ENCODE data around the gene GALK1. TPM values are rescaled to one million over a fixed set of nuclear protein-coding genes. Genes with fewer than 3 reads are reported as not detected.
A peak's percentile ranks its signal among the peaks of the same experiment; 100 is the strongest.

The GALK1 gene
- total and polyA plus RNA-seq, 9 of the 15 experiments (the other 6 are each of a cell fraction or from before 2014, with no cell fraction given), result 0.45 to 51.6 (median 17.4) TPM

GRCh38 chr17:75754378-75755204, 10.4 kb downstream of the GALK1 start (continued):
- TF ChIP-seq USF2 (CRISPR knock-in tag; IDR thresholded peaks at IDR 0.05) (no peak), FOXK1 (CRISPR knock-in tag; IDR thresholded peaks at IDR 0.05; ENCODE audit: borderline replicate concordance) (peak; percentile 81; the same call in 1 of the 2 replicates), EWSR1 (IDR thresholded peaks at IDR 0.05; ENCODE audit: borderline replicate concordance, low read depth, partially characterized antibody) (no peak), ZNF707 (CRISPR knock-in tag; conservative IDR thresholded peaks at IDR 0.05) (no peak), SUPT5H (IDR thresholded peaks at IDR 0.05) (0 out of 2 replicates have a peak, but pooled peaks have one; percentile 31), PHTF2 (CRISPR knock-in tag; IDR thresholded peaks at IDR 0.05) (no peak), FOXP1 (CRISPR knock-in tag; IDR thresholded peaks at IDR 0.05) (no peak), CEBPZ (IDR thresholded peaks at IDR 0.05; ENCODE audit: borderline replicate concordance, low read depth, low read length) (no peak), RBBP5 (IDR thresholded peaks at IDR 0.05; ENCODE audit: borderline replicate concordance, insufficient read depth, low read length, poor library complexity, severe bottlenecking) (peak; percentile 61), ZNF263 (CRISPR knock-in tag; IDR thresholded peaks at IDR 0.05; ENCODE audit: borderline replicate concordance) (peak; percentile 34; the same call in 1 of the 2 replicates), MTA1 (IDR thresholded peaks at IDR 0.05; ENCODE audit: borderline replicate concordance) (peak; percentile 71), SAP30 (IDR thresholded peaks at IDR 0.05; ENCODE audit: borderline replicate concordance, insufficient read depth, low read depth, low read length, poor library complexity, severe bottlenecking) (no peak), ZNF436 (CRISPR knock-in tag; IDR thresholded peaks at IDR 0.05) (no peak), RBM17 (IDR thresholded peaks at IDR 0.05; ENCODE audit: borderline replicate concordance, low read depth, low read length) (no peak), CEBPB (tag; IDR thresholded peaks at IDR 0.05) (no peak), TBP (optimal IDR thresholded peaks at IDR 0.05; ENCODE audit: low read depth, low read length) (peak; percentile 22), TEAD1 (CRISPR knock-in tag; IDR thresholded peaks at IDR 0.05) (no peak), RAD21 (CRISPR knock-in tag; conservative IDR thresholded peaks at IDR 0.05 in 1 of 2, IDR thresholded peaks at IDR 0.05 in 1 of 2) (no peak)
- TF ChIP-seq, protein P1, sequence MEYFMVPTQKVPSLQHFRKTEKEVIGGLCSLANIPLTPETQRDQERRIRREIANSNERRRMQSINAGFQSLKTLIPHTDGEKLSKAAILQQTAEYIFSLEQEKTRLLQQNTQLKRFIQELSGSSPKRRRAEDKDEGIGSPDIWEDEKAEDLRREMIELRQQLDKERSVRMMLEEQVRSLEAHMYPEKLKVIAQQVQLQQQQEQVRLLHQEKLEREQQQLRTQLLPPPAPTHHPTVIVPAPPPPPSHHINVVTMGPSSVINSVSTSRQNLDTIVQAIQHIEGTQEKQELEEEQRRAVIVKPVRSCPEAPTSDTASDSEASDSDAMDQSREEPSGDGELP (CRISPR knock-in tag; IDR thresholded peaks at IDR 0.05; ENCODE audit: borderline replicate concordance), result peak; percentile 20; the same call in 1 of the 2 replicates
- TF ChIP-seq, protein P2, sequence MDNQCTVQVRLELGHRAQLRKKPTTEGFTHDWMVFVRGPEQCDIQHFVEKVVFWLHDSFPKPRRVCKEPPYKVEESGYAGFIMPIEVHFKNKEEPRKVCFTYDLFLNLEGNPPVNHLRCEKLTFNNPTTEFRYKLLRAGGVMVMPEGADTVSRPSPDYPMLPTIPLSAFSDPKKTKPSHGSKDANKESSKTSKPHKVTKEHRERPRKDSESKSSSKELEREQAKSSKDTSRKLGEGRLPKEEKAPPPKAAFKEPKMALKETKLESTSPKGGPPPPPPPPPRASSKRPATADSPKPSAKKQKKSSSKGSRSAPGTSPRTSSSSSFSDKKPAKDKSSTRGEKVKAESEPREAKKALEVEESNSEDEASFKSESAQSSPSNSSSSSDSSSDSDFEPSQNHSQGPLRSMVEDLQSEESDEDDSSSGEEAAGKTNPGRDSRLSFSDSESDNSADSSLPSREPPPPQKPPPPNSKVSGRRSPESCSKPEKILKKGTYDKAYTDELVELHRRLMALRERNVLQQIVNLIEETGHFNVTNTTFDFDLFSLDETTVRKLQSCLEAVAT (IDR thresholded peaks at IDR 0.05), result peak in 1 of 2 experiments; percentile 50; a peak in 1 of 4 replicates

Measured in K562 (cell line).